Activated CD4-positive, CD25-positive, alpha-beta regulatory T cell treated with anti-CD3 and anti-CD28 coated beads, Interleukin-2, amount 50 U/mL, for 16 hours (primary cell): Measurements from ENCODE around the gene DSC2.
"Not testable (repeated sequence)": the region's sequence is repeated elsewhere in the genome, so short reads cannot be mapped to it uniquely, and the experiment has no call there.

Experiments
- DNase-seq: peaks from one replicate; pipeline ENCODE4 v3.0.0-alpha.2; 2020; ENCODE audit warnings: low read depth, low spot score

Gene DSC2

GRCh38 chr18:31043709-31044108 lies 58.5 kb downstream of the DSC2 start:
- no peak for DNase-seq

GRCh38 chr18:31042406-31043181 lies 59.6 kb downstream of the DSC2 start, which contains the start of gene DSC3:
DSC3 (minus strand) TSS chr18:31042742; CDS start chr18:31042660, 82 bp downstream.
- DNase-seq = no peak

GRCh38 chr18:31042084-31042405 lies 60.2 kb downstream of the DSC2 start:
- no peak for DNase-seq

GRCh38 chr18:31041271-31042083 lies 60.7 kb downstream of the DSC2 start:
- no peak for DNase-seq

- no peak for DNase-seq
Measured at GRCh38 chr18:31040686-31041270, 61.4 kb downstream of the DSC2 start.

GRCh38 chr18:31039426-31039825 lies 62.8 kb downstream of the DSC2 start:
- no peak for DNase-seq

GRCh38 chr18:31037686-31038085 lies 64.5 kb downstream of the DSC2 start:
- DNase-seq = not testable (repeated sequence)

GRCh38 chr18:31034541-31034940 lies 67.7 kb downstream of the DSC2 start:
- DNase-seq = no peak

GRCh38 chr18:31030574-31031278 lies 71.5 kb downstream of the DSC2 start:
- no peak for DNase-seq

- DNase-seq = no peak
Measured at GRCh38 chr18:31015715-31016434, 86.3 kb downstream of the DSC2 start.

GRCh38 chr18:31011455-31011854 lies 90.8 kb downstream of the DSC2 start:
- not testable (repeated sequence) for DNase-seq

GRCh38 chr18:31010601-31011000 lies 91.6 kb downstream of the DSC2 start:
- DNase-seq = no peak
